ENCODE measurements around the gene RALGAPB. TPM values are rescaled to one million over a fixed set of nuclear protein-coding genes. Genes with fewer than 3 reads are reported as not detected.
"Not testable (repeated sequence)": the region's sequence is repeated elsewhere in the genome, so short reads cannot be mapped to it uniquely, and the experiment has no call there.

The RALGAPB gene
- polyA plus RNA-seq, 4 donors: 32.2 to 43.2 (median 37.2) TPM

GRCh38 chr20:38479596-38479995 is 7.0 kb downstream of the RALGAPB start:
- no peak for DNase-seq (ENCODE audit: low read depth in 4 of 4, low spot score in 3 of 4)

DNA sequence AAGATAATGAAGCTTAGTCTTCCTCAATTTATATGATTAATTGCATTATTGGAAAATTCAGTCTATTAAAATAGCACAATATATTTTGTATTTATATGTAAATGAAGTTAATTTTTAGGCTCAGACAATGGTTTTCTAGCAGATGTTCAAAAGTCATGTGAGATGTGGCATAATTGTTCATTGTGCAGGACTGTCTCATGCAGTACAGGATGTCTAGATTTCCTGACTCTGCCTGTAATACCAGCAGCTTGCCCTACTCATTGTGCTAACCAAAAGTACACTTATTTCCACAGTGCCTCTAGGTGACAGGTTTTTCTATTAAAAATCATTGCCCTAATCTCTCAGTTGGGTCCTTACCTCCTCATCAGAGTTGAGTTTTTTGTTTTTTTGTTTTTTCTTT is 12.4 kb downstream of the RALGAPB start:
- no peak for DNase-seq (ENCODE audit: low read depth in 4 of 4, low spot score in 3 of 4)

DNA sequence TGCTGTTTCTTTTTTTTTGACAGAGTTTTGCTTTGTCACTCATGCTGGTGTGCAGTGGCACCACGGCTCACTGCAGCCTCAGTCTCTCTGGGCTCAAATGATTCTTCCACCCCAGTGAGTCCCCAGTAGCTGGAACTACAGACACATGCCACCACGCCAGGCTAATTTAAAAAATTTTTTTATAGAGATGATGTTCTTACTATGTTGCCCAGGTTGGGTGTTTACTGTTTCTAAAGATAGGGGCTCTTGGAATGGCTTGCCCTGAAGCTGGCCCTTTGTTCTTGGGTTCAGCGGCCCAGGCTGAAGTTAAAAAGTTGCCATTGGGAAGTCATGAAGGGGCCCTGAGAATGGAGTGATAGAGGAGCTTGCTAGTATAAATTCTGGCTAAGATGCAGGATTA is 16.5 kb downstream of the RALGAPB start:
- no peak for DNase-seq (ENCODE audit: low read depth in 4 of 4, low spot score in 3 of 4)

GRCh38 chr20:38497246-38497935 is 24.7 kb downstream of the RALGAPB start:
- no peak for DNase-seq (ENCODE audit: low read depth in 4 of 4, low spot score in 3 of 4)

- DNase-seq (ENCODE audit: low read depth in 4 of 4, low spot score in 3 of 4): no peak
Measured at GRCh38 chr20:38498909-38499308, 26.3 kb downstream of the RALGAPB start.

DNA sequence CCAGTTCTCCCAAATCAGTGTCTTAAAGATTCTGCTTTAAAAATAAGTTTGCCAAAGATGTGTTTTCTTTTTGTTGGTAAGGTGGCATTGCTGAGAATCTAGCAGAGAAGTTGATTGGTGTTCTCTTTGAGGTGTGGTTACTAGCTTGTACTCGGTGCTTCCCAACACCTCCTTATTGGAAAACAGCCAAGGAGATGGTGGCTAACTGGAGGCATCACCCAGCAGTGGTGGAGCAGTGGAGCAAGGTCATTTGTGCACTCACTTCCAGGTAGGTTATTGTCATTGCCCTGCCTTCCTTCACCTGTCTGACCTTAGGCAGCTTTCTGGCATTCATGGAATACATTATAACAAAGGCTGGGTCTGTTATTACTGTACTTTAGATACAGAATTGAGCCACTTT is 26.7 kb downstream of the RALGAPB start:
- DNase-seq (ENCODE audit: low read depth in 4 of 4, low spot score in 3 of 4): no peak

GRCh38 chr20:38501858-38502436 is 29.3 kb downstream of the RALGAPB start:
- no peak for DNase-seq (ENCODE audit: low read depth in 4 of 4, low spot score in 3 of 4)

DNA sequence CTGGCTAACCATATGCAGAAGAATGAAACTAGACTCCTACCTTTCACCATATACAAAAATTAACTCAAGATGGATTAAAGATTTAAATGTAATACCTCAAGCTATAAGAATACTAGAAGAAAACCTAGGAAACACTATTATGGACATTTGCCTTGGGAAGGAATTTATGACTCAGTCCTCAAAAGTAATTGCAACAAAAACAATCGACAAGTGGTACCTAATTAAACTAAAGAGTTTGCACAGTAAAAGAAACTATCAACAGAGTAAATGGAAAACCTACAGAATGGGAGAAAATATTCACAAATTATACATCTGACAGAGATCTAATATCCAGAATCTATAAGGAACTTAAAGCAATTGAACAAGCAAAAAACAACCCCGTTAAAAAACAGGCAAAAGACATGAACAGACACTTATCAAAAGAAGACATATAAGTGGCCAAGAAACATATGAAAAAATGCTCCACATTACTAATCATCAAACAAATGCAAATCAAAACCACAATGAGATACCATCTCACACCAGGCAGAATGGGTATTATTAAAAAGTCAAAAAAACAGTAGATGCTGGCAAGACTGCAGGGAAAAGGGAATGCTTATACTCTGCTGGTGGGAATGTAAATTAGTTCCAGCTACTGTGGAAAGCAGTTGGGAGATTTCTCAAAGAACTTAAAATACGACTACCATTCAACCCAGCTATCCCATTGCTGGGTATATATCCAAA is 31.9 kb downstream of the RALGAPB start:
- DNase-seq (ENCODE audit: low read depth in 4 of 4, low spot score in 3 of 4): no peak

- DNase-seq (ENCODE audit: low read depth in 4 of 4, low spot score in 3 of 4): no peak
Measured at GRCh38 chr20:38505091-38505455, 32.4 kb downstream of the RALGAPB start.

- DNase-seq (ENCODE audit: low read depth in 4 of 4, low spot score in 3 of 4): not testable (repeated sequence)
Measured at GRCh38 chr20:38511726-38512125, 39.1 kb downstream of the RALGAPB start.

DNA sequence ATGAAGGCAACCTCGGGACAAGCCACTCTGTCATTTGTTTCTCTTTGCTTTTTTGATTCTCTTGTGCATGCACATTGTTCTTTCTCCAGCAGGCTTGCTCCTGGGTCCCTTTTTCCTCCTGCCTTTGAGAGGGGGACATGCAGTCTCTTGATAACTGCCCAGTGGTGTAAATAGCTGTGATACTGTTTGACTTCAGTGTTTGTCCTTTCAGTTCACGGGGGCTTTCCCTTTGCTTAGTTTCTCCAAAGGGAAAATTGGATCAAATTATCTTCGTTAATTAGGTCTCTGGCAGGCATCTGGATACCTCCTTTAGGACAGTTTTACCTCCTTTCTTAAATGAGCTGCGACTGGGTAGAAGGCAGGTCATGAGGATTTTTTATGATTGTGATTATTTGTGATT is 41.5 kb downstream of the RALGAPB start:
- DNase-seq (ENCODE audit: low read depth in 4 of 4, low spot score in 3 of 4): no peak

DNA sequence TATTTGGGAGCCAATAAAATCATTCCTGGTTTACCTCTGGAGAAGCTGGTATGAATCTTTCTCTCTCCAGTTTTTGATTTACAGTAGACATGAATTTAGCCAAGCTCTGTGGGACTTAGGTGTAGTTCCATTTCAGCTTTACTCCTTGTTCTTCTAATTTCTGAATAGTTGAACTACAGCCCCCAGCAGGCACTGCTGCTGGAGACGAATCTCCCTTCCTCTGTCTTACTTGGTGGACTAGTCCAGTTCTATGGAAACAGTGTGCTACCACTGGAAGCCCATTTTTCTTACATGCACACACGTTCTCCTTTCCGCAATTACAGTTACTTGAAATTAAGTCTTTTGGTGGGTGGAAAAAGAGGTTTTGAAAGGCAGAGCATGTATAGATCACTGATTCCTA is 42.3 kb downstream of the RALGAPB start:
- DNase-seq (ENCODE audit: low read depth in 4 of 4, low spot score in 3 of 4): no peak

DNA sequence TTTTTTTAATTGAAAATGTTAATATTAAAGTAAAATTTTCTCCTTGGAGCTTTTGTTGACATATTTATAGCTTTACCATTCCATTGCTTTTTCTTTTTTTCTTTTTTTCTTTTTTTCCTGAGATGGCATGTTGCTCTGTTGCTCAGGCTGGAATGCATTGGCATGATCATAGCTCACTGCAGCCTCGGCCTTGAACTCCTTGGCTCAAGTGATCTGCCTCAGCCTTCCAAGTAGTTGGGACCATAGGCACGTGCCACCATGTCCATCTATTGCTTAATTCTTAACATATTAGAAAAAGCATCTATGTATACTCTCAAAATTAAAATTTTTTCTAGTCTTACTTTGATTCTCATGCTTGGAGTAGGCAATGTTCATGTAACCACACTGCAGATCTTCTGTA is 43.0 kb downstream of the RALGAPB start:
- DNase-seq (ENCODE audit: low read depth in 4 of 4, low spot score in 3 of 4): no peak

GRCh38 chr20:38519426-38519825 is 46.8 kb downstream of the RALGAPB start:
- no peak for DNase-seq (ENCODE audit: low read depth in 4 of 4, low spot score in 3 of 4)

DNA sequence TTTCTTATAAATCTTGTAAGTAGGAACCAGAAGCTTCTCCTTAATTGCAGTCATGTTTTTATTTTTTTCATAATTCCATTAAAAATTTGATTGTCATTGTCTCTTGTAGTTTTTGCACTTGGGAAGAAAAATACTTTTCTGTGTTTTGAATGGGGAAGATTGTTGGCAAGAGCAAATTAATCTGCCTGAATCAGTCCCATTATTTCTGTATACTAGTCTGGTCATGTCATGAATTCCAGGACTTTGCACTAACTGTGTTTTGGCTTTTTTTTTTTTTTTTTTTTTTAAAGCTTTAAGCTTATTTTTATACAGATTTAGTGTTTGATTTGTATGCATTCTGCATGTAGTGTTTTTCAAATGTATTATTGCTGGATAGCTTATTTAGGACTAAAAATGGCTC is 47.6 kb downstream of the RALGAPB start:
- no peak for DNase-seq (ENCODE audit: low read depth in 4 of 4, low spot score in 3 of 4)

DNA sequence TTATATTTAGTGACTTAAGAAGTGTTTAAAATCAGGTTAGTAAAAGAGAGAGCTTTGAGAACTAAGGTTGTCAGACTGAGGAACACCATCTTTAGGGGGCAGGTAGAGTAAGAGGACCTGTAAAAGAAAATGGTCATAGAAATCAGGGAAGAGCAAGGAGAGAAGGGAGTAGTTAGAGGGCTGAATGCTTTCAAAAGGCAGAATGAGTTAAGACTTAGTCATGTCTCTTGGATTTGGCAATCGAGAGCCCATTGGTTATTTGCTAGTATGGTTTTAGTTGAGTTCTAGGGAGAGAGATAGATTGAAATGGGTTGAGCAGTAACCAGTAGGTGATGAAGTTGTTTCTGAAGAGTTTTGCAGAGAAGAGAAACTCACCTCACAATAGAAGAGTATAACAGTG is 51.1 kb downstream of the RALGAPB start:
- DNase-seq (ENCODE audit: low read depth in 4 of 4, low spot score in 3 of 4): no peak

DNA sequence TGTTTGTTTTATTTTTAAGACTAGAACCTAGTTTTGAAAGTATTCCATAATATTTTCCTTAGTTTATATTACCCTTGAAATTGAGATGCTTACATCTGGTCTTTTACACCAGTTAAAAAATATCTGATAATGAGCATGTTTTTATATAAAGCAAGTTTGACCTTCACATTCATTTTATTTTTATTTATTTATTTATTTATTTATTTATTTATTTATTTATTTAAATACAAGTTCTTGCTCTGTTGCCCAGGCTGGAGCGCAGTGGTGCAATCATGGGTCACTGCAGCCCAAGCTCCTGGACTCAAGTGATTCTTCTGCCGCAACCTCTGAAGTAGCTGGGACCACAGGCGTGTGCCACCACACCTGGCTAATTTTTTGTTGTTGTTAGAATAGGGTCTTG is 55.5 kb downstream of the RALGAPB start:
- DNase-seq (ENCODE audit: low read depth in 4 of 4, low spot score in 3 of 4): no peak

DNA sequence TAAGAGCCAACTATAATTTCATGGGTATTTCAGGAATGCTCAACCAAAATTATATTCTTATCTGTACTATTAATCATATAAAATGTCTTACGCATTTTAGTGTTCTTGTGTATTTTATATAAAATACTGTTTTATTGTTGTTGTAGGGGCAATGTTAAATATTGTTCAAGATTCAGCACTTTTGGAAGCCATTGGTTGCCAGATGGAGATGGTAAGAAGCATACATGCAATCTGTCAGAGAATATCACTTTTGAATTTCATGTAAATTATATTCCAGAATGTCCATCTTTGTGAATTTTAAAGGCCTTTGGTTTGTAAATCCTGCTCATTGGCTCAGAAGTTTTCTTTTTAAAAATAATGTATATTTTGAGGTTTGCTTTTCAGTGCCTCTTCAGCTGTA is 58.4 kb downstream of the RALGAPB start:
- DNase-seq (ENCODE audit: low read depth in 4 of 4, low spot score in 3 of 4): no peak

DNA sequence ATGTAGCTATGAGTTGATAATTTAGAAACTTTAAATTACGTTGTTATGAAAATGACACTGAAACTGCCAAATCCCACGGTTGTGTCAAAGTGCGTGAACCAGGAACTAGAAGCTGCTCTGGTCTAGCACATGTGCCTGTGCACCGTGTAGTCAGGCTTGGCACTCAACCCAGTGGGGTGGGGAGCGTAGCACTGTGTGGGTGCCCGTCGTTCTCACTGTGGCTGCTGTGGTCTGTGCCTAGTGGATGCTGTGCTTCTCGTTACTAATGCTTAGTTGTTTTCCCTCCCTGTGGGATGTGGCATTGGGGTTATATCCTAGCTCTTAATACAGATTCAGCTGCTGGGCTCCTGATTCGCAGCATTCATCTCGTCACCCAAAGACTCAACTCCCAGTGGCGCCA is 62.1 kb downstream of the RALGAPB start:
- no peak for DNase-seq (ENCODE audit: low read depth in 4 of 4, low spot score in 3 of 4)

- no peak for DNase-seq (ENCODE audit: low read depth in 4 of 4, low spot score in 3 of 4)
Measured at GRCh38 chr20:38536310-38536709, 63.7 kb downstream of the RALGAPB start.

- DNase-seq (ENCODE audit: low read depth in 4 of 4, low spot score in 3 of 4): no peak
Measured at GRCh38 chr20:38537176-38537575, 64.5 kb downstream of the RALGAPB start.

- DNase-seq (ENCODE audit: low read depth in 4 of 4, low spot score in 3 of 4): no peak
Measured at GRCh38 chr20:38538789-38539188, 66.1 kb downstream of the RALGAPB start.

Measured in right renal pelvis (tissue), 4 donors.